Measurements from ENCODE around the gene ABLIM1. TPM values are rescaled to one million over a fixed set of nuclear protein-coding genes. Genes with fewer than 3 reads are reported as not detected.
A peak's percentile ranks its signal among the peaks of the same experiment; 100 is the strongest.

The ABLIM1 gene
- total RNA-seq, 2 experiments from 2014 or later = 14.8 to 54.9 TPM

DNA sequence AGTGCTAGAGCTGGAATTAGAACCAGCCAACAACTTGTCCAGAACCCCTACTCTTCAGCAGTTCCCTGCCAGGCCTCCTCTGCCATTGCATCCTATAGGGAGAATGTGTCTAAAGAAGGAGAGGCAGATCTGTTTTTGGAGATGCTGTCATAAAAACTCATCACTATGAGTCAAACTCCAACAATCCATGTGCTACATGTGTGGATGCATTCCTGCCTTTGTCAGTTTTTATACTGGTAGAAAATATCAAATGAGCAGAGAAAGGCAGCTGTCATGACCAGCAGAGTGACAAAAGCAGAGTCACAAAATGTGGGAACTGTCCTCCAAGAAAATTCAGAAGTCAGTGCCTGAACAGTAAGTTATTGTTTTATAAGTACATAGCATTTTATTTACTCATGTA is 93.0 kb downstream of the ABLIM1 start:
- Mint-ChIP-seq H3K4me1 (no peaks in the 10 kb centered on the region), H3K27ac (no peak overlapping the region), H3K27me3 (no peaks in the 10 kb centered on the region), H3K4me3 (no peak overlapping the region), H3K36me3 (no peaks in the 10 kb centered on the region), H3K9me3 (ENCODE audit: low read depth) (no peaks in the 10 kb centered on the region)
- ATAC-seq (no peak), DNase-seq (no peak)
- CTCF ChIA-PET = no interaction called here

DNA sequence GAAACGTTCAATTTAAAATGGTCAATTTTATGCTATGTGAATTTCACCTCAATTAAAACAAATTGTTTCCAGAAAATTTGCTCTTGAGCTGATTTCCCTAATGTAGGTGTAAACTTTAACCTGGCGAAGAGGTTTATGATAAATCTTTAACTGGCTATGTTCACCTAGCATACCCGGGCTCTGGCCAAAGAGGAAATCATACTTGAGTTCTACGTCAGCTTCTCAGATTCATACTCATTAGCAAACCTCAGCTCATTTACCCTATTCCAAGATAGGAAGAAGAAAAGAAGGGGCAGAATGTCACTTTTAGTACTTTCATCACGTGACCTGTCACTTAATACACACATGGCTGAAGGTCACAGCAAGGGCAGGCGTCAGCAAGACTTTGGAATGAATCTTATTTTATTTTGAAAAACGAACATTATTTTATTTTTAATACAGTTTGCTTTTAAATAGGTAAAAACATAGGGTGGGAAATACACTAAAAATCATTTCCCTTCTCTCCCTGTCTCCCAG is 97.0 kb downstream of the ABLIM1 start:
- CTCF ChIA-PET = no interaction called here
- no peak for DNase-seq
- no peaks in the 10 kb centered on the region for H3K27me3 Mint-ChIP-seq

GRCh38 chr10:114560144-114560543 is 97.9 kb downstream of the ABLIM1 start:
- no peak overlapping the region for H3K27ac Mint-ChIP-seq
- H3K4me3 Mint-ChIP-seq = no peak overlapping the region
- no peaks in the 10 kb centered on the region for H3K27me3 Mint-ChIP-seq
- H3K9me3 Mint-ChIP-seq (ENCODE audit: low read depth) = peaks cover 6% of the 10 kb centered on the region
- no peak for DNase-seq
- CTCF ChIA-PET = no interaction called here
- no peak for ATAC-seq
- H3K36me3 Mint-ChIP-seq = peaks cover 6% of the 10 kb centered on the region
- no peaks in the 10 kb centered on the region for H3K4me1 Mint-ChIP-seq

More for the DNA sequence above, 97.0 kb downstream of the ABLIM1 start:
- H3K27ac Mint-ChIP-seq = no peak overlapping the region
- no peak for ATAC-seq
- no peaks in the 10 kb centered on the region for H3K4me1 Mint-ChIP-seq
- H3K9me3 Mint-ChIP-seq (ENCODE audit: low read depth) = peaks cover 6% of the 10 kb centered on the region
- no peak overlapping the region for H3K4me3 Mint-ChIP-seq
- H3K36me3 Mint-ChIP-seq = peaks cover 6% of the 10 kb centered on the region

DNA sequence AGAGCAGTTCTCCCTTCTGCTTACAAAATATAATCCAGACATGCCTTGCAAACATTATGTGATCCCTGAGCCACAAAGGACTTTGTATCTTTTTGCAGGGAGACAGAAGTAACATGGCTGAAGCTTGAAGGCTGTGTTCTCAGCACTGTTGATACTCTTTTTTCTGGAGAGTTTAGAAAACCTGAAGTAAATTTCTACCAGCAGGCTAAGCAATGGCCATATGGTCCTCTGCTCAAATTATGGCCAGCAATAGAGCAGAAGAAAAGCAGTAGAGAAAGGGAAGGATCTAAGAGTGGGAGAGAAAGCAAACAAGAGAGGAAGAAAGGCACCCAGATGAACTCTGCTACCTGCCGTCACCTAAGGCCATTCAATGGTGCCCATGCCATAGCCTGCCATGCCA is 98.4 kb downstream of the ABLIM1 start:
- H3K4me3 Mint-ChIP-seq = no peak overlapping the region
- CTCF ChIA-PET = interaction anchor here (1.7 kb wide), 1 partner anchor 255 kb away, joined by 4 read pairs; no protein-coding TSS in a partner anchor
- H3K9me3 Mint-ChIP-seq (ENCODE audit: low read depth) = peaks cover 6% of the 10 kb centered on the region
- H3K27me3 Mint-ChIP-seq = no peaks in the 10 kb centered on the region
- no peak overlapping the region for H3K27ac Mint-ChIP-seq
- DNase-seq (no peak), ATAC-seq (no peak)
- H3K36me3 Mint-ChIP-seq = peaks cover 6% of the 10 kb centered on the region
- H3K4me1 Mint-ChIP-seq = no peaks in the 10 kb centered on the region

GRCh38 chr10:114557854-114558253 is 100.2 kb downstream of the ABLIM1 start:
- CTCF ChIA-PET = interaction anchor here (0.9 to 1.7 kb wide), 2 partner anchors 15 to 254 kb away, joined by 4 read pairs; no protein-coding TSS in a partner anchor
- no peaks in the 10 kb centered on the region for H3K4me1 Mint-ChIP-seq
- no peak for ATAC-seq

DNA sequence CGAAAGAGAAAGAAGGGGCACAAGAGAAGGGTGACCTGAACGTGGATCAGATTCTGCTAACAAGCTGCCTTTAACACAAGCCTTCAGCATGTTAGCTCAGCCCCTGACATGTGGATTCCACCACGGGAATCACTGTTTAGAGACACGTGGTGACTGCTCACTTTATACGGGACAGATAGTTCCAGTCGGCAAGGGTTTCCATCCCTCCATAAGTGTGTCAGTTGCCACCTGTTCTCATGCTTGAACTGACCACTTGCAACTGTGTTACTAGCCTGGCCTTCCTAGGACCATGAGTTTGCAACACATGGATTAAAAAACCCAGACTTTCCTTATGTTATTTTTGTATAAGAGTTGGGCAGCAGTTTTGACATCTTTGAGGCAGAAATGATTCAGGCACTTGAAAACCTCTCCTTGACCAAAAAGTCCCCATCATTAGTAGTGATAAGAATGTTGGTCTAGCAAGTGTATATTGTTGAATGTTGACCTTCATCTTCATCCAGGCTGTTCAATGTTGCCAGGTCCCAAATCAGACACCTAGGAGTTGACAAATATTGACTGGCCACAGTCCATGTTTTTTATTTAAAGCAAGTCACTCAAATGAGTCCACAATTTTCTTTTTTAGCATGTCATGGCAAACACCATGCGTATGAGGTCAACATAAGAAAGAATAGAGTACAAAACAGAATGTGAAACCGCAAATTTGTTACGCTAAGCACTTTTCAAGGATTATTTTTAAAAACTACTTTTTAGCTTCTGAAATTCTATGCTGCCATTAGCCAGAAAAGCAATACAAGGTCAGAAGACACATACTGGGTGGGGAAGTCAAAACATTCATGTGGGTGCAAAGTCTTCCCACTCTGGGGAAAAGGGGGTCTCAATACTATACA is 101.6 kb downstream of the ABLIM1 start:
- Mint-ChIP-seq H3K4me3 (no peak overlapping the region), H3K9me3 (ENCODE audit: low read depth) (peaks cover 6% of the 10 kb centered on the region), H3K27me3 (no peaks in the 10 kb centered on the region), H3K4me1 (no peaks in the 10 kb centered on the region), H3K27ac (no peak overlapping the region), H3K36me3 (peaks cover 6% of the 10 kb centered on the region)
- CTCF ChIA-PET = interaction anchor here (1.2 kb wide), 1 partner anchor 85 kb away, joined by 5 read pairs; no protein-coding TSS in a partner anchor
- DNase-seq = no peak
- ATAC-seq = no peak

More at GRCh38 chr10:114557854-114558253, 100.2 kb downstream of the ABLIM1 start:
- H3K9me3 Mint-ChIP-seq (ENCODE audit: low read depth) = peaks cover 6% of the 10 kb centered on the region
- H3K4me3 Mint-ChIP-seq = no peak overlapping the region
- H3K36me3 Mint-ChIP-seq = peaks cover 6% of the 10 kb centered on the region
- H3K27me3 Mint-ChIP-seq = no peaks in the 10 kb centered on the region
- no peak for DNase-seq
- no peak overlapping the region for H3K27ac Mint-ChIP-seq

DNA sequence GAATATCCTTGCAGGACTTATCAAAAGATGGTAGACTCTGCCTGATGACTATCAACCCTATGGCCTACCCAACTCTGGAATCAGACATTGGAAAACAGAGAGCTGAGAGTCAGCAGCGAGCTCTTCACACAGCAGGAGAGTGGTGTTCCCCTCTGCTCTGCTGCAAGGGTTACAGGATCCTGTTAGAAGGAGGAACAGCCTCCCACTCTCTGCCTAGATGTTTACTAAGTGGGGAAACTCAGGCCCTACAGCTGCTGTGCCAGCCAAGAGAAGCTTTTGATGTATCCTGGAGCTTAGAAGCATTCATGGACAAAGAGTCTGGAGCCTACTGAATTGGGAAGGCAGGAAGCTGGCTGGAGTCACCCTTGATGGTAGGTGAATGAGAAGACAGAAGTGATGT is 104.6 kb downstream of the ABLIM1 start:
- no peak for DNase-seq
- no peak overlapping the region for H3K4me3 Mint-ChIP-seq
- no peak for ATAC-seq
- H3K9me3 Mint-ChIP-seq (ENCODE audit: low read depth) = peaks cover 6% of the 10 kb centered on the region
- H3K27me3 Mint-ChIP-seq = no peaks in the 10 kb centered on the region
- H3K36me3 Mint-ChIP-seq = peaks cover 6% of the 10 kb centered on the region
- no peak overlapping the region for H3K27ac Mint-ChIP-seq
- peaks cover 10% of the 10 kb centered on the region for H3K4me1 Mint-ChIP-seq
- CTCF ChIA-PET = interaction anchor here (1.1 to 2.4 kb wide), 6 partner anchors 82 to 250 kb away, joined by 3 to 9 read pairs (median 4); no protein-coding TSS in a partner anchor

GRCh38 chr10:114552050-114552449 is 106.0 kb downstream of the ABLIM1 start:
- H3K4me1 Mint-ChIP-seq = peaks cover 21% of the 10 kb centered on the region
- ATAC-seq = no peak
- H3K4me3 Mint-ChIP-seq = no peak overlapping the region
- H3K27ac Mint-ChIP-seq = no peak overlapping the region
- H3K27me3 Mint-ChIP-seq = no peaks in the 10 kb centered on the region
- no peak for DNase-seq
- CTCF ChIA-PET = interaction anchor here (0.7 to 8.8 kb wide), 5 partner anchors 22 to 308 kb away, joined by 3 to 93 read pairs (median 5); partner anchors contain the start of gene FHIP2A
- no peaks in the 10 kb centered on the region for H3K36me3 Mint-ChIP-seq
- H3K9me3 Mint-ChIP-seq (ENCODE audit: low read depth) = no peaks in the 10 kb centered on the region

DNA sequence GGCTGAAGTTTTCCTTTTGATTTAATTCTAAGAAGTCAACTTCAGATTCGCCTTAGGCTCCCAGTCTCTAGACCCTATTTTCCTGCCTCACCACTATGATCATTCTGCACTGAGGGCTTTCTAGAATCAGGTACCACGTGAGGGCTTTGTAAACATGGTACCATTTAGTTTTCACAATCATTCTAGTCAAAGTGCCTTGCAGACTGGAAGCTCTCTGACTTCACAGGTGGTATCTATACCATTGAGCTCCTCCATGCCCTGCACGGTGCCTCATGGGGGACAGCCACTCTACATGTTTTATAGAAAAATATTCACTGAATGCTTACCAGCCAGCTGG is 106.5 kb downstream of the ABLIM1 start:
- H3K36me3 Mint-ChIP-seq = no peaks in the 10 kb centered on the region
- H3K27me3 Mint-ChIP-seq = no peaks in the 10 kb centered on the region
- no peak overlapping the region for H3K4me3 Mint-ChIP-seq
- no peak for ATAC-seq
- CTCF ChIA-PET = interaction anchor here (1.1 to 8.8 kb wide), 7 partner anchors 18 to 270 kb away, joined by 3 to 93 read pairs (median 6); partner anchors contain the start of gene FHIP2A
- peaks cover 24% of the 10 kb centered on the region for H3K4me1 Mint-ChIP-seq
- no peak overlapping the region for H3K27ac Mint-ChIP-seq
- H3K9me3 Mint-ChIP-seq (ENCODE audit: low read depth) = no peaks in the 10 kb centered on the region
- no peak for DNase-seq

DNA sequence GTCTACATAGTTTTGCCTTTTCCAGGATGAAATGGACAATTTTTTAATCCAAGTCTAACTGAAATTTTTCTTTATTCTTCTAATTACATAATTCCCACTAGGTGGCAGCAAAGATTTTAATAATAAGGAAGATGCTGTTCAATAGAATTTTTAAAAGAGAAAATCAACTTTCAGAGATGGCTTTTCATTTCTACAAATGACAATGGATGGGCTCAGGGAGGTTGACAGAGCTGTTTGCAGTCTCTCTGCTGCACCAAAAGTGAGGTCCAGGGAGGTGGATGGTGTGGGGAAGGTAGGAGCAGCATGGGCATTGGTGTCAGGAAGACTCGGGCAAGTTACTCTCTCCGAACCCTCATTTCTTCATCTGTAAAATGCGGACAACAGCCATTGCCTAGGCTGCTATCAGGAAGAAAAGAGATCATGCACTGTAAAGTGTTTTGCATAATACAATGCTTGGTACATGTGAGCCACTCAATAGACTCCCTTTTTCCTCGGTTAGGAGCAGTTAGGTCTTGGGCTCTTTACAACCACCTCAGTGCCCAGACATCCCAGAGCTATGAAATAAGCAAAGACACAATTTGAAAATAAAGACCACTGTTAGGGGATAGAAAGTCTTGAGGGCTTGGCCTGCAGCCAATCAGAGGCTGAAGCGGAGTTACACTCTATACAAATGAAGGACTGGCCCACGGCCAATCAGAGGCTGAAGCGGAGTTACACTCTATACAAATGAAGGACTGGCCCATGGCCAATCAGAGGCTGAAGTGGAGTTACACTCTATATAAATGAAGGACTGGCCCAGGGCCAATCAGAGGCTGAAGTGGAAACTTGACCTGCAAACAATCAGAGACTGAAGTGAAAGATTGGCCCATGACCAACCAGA is 107.1 kb downstream of the ABLIM1 start:
- Mint-ChIP-seq H3K27ac (no peak overlapping the region), H3K9me3 (ENCODE audit: low read depth) (no peaks in the 10 kb centered on the region), H3K36me3 (no peaks in the 10 kb centered on the region), H3K4me3 (no peak overlapping the region), H3K4me1 (peaks cover 24% of the 10 kb centered on the region), H3K27me3 (no peaks in the 10 kb centered on the region)
- ATAC-seq (no peak), DNase-seq (no peak)
- CTCF ChIA-PET = interaction anchor here (1.1 to 8.8 kb wide), 12 partner anchors 19 to 328 kb away, joined by 3 to 93 read pairs (median 5); partner anchors contain the start of gene FHIP2A

DNA sequence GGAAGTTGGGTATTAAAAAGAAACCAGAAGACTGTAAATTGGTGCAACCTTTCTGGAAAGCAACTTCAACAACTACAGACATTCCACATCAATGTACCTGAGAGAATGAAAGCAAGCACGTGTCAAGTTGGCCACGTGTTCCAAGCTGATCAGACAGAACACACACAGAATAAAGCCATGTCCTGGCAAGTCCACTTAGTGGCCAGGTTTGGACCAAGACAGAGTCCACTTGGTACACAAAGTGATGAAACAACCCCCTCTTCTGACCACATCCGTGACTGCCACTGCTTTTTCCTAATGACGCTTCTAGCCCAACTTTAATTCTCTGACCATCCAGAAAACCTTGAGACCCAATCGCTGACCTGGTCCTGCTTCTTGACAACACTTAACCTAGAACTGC is 109.4 kb downstream of the ABLIM1 start:
- ATAC-seq = no peak
- Mint-ChIP-seq H3K4me1 (peaks cover 41% of the 10 kb centered on the region), H3K27me3 (no peaks in the 10 kb centered on the region), H3K9me3 (ENCODE audit: low read depth) (no peaks in the 10 kb centered on the region), H3K4me3 (no peak overlapping the region), H3K36me3 (no peaks in the 10 kb centered on the region), H3K27ac (no peak overlapping the region)
- DNase-seq = no peak
- CTCF ChIA-PET = interaction anchor here (0.6 to 8.8 kb wide), 8 partner anchors 23 to 245 kb away, joined by 3 to 93 read pairs (median 4); no protein-coding TSS in a partner anchor

- CTCF ChIA-PET = interaction anchor here (1.0 to 8.8 kb wide), 9 partner anchors 20 to 244 kb away, joined by 3 to 93 read pairs (median 3); no protein-coding TSS in a partner anchor
- Mint-ChIP-seq H3K27ac (no peak overlapping the region), H3K4me1 (peaks cover 53% of the 10 kb centered on the region), H3K27me3 (no peaks in the 10 kb centered on the region), H3K4me3 (no peak overlapping the region), H3K36me3 (no peaks in the 10 kb centered on the region), H3K9me3 (ENCODE audit: low read depth) (no peaks in the 10 kb centered on the region)
- ATAC-seq (no peak), DNase-seq (peak; percentile 44)
Measured at GRCh38 chr10:114547514-114547913, 110.6 kb downstream of the ABLIM1 start.

- H3K27ac Mint-ChIP-seq = no peak overlapping the region
- no peak for DNase-seq
- no peaks in the 10 kb centered on the region for H3K36me3 Mint-ChIP-seq
- no peaks in the 10 kb centered on the region for H3K9me3 Mint-ChIP-seq (ENCODE audit: low read depth)
- CTCF ChIA-PET = interaction anchor here (1.6 to 8.8 kb wide), 3 partner anchors 38 to 243 kb away, joined by 3 to 93 read pairs (median 34); no protein-coding TSS in a partner anchor
- H3K4me1 Mint-ChIP-seq = peaks cover 57% of the 10 kb centered on the region
- H3K27me3 Mint-ChIP-seq = no peaks in the 10 kb centered on the region
- H3K4me3 Mint-ChIP-seq = no peak overlapping the region
- no peak for ATAC-seq
Measured at GRCh38 chr10:114547056-114547455, 111.0 kb downstream of the ABLIM1 start.

Measured in activated CD8-positive, alpha-beta memory T cell treated with anti-CD3 and anti-CD28 coated beads, Interleukin-2, amount 10 ng/mL, durations not matched to agents 7 days and 5 days (primary cell).